Stimulated activated CD4-positive, alpha-beta T cell treated with anti-CD3 and anti-CD28 coated beads, TNF-alpha, amount 100 ng/mL, for 48 hours (primary cell): ENCODE results near the gene CYP4V2.

ENCODE experiments used
- DNase-seq, 3 donors: peaks; one replicate each; pipeline ENCODE4 v3.0.0-alpha.2; 2020; ENCODE audit warnings: low read depth in 3 of 3

Gene CYP4V2

DNA sequence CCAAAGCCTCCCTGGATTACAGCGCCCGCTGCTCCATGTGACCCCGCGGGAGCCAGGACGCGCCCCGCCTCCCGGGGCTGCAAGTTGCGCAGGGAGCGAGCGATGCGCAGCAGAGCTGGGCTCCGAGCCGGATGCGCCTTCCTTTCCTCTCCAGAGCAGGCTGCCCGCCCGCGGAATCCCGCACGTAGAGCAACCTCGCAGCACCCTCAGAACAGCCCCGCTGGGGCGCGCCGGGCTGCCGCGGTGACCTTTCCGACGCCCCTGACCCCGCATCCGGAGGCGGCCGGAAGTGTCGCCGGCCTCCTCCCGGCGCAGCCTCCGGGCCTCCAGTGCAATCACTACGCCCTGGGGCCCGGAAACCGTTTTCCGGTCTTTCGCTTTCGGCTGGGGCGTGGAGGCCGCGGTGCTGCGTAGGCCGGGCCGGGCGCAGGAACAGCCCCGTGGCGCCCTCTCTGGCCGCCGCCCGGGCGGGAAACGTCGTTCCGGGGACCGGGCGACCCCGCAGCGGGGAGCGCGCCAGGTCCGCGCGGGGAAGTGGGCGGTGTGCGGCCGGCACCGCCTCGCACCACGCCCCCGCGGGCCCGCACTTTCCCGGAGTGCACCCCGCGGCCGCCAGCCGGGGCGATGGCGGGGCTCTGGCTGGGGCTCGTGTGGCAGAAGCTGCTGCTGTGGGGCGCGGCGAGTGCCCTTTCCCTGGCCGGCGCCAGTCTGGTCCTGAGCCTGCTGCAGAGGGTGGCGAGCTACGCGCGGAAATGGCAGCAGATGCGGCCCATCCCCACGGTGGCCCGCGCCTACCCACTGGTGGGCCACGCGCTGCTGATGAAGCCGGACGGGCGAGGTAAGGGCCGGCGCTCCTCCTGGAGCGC lies at the start of gene CYP4V2:
CYP4V2 (plus strand) TSS at position 368 of the 866 bp plus-strand sequence; CDS start at position 625, 257 bp downstream.
- peak; percentile 74 to 82 (median 75) for DNase-seq

DNA sequence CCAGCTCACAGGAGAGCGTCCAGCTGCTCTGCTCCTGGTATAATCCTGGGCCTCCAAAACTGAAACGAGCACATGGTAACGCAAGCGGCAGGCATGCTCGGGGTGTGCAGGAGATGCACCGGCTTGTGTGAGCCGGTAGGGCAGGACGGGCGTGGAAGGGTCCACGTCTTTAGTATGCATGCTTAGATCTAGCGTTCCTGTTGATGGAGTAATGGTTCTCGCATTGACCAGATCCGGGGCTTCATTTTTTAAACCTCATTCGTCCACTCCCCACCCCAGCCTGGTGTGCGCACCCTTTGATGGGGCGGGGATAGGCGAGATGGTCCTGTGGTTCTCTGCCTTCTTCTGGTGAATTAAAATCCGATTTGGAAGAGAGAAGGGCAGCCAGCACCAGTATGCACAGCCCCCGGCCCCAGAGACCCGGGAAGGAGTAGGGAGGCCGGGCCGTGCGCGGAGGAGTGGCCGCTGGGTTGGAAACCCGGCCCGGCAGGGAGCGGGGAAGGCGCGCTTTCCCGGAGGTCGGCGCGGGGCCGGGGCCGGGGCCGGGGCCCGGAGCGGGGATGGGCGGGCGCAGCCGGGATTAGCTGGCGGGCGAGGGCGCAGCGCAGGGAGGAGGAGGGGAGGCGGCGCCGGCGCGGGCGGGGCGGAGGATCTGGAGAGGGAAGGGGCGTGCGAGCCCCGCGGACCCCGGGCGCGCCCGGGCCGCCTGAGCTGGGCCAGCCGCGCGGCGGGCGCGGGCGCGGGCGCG lies 47.0 kb upstream of the CYP4V2 start:
- DNase-seq = no peak

GRCh38 chr4:186144946-186145569 lies 46.3 kb upstream of the CYP4V2 start:
- DNase-seq = no peak

- DNase-seq = no peak
Measured at GRCh38 chr4:186146458-186146857, 44.9 kb upstream of the CYP4V2 start.

DNA sequence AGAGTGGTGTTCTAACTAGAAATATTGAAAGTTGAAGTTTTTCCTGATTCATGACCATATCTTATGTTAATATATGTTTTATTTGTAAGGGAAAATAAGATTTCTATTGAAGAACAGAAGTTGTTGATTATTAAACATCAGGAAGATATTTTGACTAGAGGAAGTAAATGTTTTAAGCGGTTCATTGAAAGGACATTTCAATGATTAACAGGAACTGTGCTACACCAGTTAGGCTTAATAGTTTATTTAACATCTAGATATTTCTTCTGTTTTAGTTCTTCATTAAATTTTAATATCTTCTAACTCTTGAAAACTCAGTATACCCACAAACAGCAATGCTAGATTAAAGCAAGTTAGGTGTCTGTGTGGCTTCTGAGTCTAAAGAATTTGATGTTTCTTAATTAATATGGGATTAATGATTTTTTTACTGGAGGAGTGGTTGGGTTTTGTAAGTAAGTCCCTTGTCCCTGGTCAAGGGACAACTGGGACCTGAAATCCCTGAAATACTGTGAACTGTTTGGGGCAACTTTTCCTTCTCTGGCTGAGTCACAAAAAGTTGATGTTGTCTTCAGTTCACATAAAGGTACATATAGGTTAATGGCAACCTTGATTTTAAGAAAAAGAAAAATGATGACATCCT lies 42.9 kb upstream of the CYP4V2 start:
- no peak for DNase-seq

DNA sequence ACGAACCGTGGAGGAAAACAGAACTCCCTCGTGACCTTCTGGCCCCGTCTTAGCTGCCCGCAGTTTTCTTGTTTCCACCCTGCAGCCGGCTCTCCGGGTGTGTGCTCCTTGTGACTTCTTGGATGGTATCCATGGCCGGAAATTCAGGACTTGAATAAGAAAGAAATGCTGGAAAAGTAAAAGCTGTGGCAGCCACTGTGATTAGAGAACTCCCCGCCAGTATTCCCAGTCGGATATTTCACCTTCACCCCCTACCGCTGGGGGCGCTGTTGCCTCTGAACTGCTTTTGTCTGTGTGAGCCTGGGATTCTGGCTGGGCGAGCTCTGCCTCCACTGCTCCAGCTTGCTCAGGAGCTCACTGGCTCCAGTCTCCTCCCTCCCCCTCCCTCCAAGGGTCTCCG lies 41.5 kb upstream of the CYP4V2 start:
- DNase-seq = peak in 1 of 3 donors; percentile 24

DNA sequence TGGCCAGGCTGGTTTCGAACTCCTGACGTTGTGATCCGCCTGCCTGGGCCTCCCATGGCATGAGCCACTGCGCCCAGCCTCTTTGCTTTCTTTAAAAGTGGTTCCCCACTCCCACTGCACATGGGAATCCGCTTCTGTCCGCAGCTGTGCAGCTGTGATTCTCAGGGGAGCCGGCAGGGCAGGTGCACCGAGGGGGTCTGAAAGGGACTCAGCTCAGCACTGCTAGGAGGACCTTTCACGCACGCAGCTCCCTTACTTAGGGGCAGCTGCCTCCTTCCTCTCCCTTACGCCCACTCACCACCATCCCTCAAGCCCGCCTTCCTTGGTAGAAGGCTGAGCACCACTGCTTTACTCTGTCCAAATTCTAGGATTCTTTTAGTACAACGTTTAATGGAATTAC lies 40.4 kb upstream of the CYP4V2 start:
- no peak for DNase-seq

DNA sequence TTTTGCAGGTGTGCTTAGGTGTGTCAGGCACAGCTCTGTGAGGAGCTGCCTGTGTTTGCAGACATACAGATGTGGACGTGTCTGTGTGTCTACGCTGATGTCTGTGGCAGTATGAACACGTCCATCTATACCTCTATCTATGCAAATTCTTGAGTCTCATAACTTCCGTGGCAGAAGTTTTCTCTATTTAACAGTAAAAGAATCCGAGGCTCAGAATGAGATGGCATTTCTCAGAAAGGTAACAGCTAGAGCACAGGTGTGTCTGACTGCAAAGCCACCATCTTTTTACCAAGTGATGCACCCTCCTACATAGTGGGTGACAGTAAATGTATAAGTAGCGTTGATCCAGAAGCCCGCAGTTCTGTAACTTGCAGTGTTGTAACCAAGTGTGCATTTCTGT lies 39.9 kb upstream of the CYP4V2 start:
- no peak for DNase-seq

DNA sequence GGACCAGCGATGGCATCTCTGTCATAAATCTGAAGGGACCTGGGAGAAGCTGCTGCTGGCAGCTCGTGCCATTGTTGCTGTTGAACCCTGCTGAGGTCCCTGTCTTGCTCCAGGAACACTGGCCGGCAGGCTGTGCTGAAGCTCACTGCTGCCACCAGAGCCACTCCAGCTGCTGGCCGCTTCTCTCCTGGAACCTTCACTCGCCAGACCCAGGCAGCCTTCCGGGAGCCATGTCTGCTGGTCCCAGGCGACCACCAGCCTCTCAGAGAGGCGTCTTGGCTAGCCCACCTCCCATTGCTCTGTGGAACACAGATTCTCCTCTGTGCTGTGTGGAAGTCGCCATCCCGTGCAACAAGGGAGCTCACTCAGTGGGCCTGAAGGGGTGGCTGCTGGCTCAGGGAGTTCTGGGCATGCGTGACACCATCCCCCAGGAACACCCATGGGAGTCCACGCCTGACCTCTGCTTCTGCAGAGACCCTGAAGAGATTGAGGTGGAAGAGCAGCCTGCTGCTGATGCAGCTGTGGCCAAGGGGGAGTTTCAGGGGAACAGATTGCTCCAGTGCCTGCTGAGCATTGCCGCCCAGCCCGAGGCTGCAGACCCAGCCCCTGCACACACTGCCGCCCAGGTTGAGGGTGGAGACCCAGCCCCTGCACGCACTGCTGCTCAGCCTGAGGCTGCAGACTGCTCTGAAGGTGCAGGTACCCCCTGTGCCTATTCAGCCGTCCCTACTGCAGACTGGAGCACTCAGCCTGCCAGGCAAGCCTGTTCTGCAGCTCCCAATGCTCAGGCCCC lies 33.1 kb upstream of the CYP4V2 start:
- DNase-seq = no peak

- no peak for DNase-seq
Measured at GRCh38 chr4:186158966-186159365, 32.4 kb upstream of the CYP4V2 start.

- DNase-seq = no peak
Measured at GRCh38 chr4:186159613-186160012, 31.8 kb upstream of the CYP4V2 start.

DNA sequence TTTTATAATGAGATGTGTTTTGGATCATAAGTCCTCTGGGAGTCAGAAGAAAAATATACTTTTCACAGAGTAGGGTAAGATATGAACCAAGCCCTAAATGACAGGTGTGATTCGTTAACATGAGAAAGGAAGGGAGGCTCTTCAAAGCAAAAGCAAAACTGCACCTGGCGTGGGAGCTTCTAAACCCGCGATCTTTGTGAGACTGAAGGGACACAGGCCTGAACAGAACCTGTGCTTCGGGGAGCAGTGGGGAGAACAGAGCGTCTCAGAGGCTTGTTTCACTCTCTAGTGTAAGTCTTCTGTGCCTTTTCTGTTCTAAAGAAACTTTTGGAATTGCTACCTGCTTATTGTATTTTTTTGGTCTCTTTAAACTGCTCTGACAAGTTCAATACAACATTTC lies 30.2 kb upstream of the CYP4V2 start:
- DNase-seq = peak in 1 of 3 donors; percentile 20

- DNase-seq = no peak
Measured at GRCh38 chr4:186166852-186167512, 24.4 kb upstream of the CYP4V2 start.

- DNase-seq = no peak
Measured at GRCh38 chr4:186167605-186168004, 23.8 kb upstream of the CYP4V2 start.

- no peak for DNase-seq
Measured at GRCh38 chr4:186168750-186169149, 22.6 kb upstream of the CYP4V2 start.

GRCh38 chr4:186169333-186169944 lies 21.9 kb upstream of the CYP4V2 start:
- no peak for DNase-seq

DNA sequence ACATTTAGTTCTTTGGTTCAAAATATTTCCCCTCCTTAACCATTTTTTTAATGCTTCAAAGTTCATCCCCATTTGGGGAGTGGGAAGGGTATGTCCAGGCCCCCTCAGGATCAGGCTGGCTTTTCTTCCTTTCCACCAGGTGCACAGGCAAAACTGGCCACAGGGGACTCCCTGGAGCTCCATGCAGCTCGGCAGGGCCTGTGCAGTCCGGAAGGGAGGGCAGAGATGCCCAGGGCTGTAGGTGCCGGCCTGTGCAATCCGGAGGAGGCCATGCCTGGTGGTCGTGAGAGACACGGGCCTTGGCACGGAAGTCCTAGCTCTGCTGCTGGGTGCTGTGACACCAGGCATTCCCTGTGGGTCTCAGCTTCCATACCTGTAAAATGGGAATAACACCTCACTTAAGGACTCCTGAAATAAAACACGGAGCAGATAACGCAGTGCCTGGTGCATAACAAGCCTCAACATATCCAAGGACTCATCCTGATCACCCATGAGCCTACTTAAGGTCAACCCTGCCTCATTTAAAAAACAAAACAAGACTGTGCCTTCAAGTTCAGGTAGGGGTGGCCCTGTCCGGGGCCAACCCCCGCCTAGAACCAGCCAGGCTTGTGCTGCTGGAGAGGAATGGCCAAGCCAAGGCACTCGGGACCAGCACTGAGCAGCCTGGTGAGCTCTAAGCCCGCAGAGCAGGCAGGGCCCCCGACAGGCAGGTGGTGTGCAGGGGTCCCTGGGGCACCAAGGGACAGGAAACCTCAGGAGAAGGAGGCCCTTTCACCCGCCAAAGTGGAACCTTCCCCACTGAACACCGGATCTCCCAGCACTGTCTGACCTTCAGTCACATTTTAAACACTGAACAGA lies 21.2 kb upstream of the CYP4V2 start:
- no peak for DNase-seq

DNA sequence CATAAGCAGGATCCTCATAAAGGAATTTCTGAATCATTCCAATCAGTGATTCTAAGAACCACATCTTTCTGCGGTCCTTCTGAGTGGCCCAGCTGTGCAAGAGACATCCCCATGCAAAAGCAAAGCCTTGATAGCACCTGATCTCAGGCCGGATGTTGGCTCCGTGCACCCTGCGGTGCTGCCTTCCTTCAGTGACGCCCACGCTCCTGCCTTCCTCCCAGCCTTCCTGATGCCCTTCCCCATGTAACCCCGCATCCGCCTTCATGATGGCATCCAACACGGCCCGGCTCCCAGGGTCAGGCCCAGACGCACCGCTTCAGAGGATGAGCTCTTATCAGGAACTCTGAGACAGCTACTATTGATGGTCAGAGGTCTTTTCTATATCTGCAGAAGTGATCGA lies 20.4 kb upstream of the CYP4V2 start:
- no peak for DNase-seq

DNA sequence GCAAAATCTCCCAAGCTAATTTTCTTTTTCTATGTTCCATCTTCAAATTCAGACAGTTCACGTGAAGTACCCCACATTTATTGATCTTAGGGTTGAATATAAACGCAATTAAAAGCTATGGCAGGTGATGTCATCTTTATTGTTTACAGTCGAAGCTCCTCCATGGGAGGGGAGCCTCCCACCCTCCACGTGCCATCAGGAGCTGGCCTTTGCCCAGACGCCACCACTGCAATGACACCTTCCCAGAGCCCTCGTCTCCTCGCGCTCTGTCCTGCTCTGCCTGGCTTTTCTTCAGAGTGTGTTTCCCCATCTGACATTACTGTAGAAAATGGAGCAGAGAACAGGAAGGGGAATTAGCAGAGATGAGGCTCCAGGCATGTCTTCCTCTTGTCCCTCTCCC lies 18.8 kb upstream of the CYP4V2 start:
- no peak for DNase-seq
